Smooth muscle cell (in vitro differentiated cells): Measurements from ENCODE around the gene NT5C1B. TPM values are rescaled to one million over a fixed set of nuclear protein-coding genes. Genes with fewer than 3 reads are reported as not detected.

Source experiments
- DNase-seq: peaks from one replicate; lab custom pipeline; 2025; ENCODE audit not compliant: unreplicated experiment; lab: John Stamatoyannopoulos, UW
- H2AFZ ChIP-seq: fragments of 200-600 bp; sonication (generic); 2 replicates; pipeline ENCODE4 v1.6.0; 2016; ENCODE audit warnings: antibody characterized with exemption, low read depth, mild to moderate bottlenecking
- H3F3A ChIP-seq: fragments of 200-600 bp; sonication (generic); 2 replicates; pipeline ENCODE4 v1.6.0; 2017; ENCODE audit warnings: antibody characterized with exemption, low read depth
- H3K27ac ChIP-seq: fragments of 200-600 bp; sonication (generic); 2 replicates; pipeline ENCODE4 v1.5.1; 2016; ENCODE audit warnings: low read depth, mild to moderate bottlenecking
- H3K27me3 ChIP-seq: fragments of 200-600 bp; sonication (generic); 2 replicates; pipeline ENCODE4 v1.6.1; 2016; ENCODE audit warnings: low read depth, mild to moderate bottlenecking
- H3K36me3 ChIP-seq: fragments of 200-600 bp; sonication (generic); 2 replicates; pipeline ENCODE4 v1.5.1; 2016; ENCODE audit warnings: low read depth
- H3K4me1 ChIP-seq: fragments of 200-600 bp; sonication (generic); 2 replicates; pipeline ENCODE4 v1.5.1; 2016; ENCODE audit warnings: low read depth
- H3K4me2 ChIP-seq: fragments of 200-600 bp; sonication (generic); 2 replicates; pipeline ENCODE4 v1.6.0; 2016; ENCODE audit warnings: mild to moderate bottlenecking
- H3K4me3 ChIP-seq: fragments of 200-600 bp; sonication (generic); 2 replicates; pipeline ENCODE4 v1.5.1; 2016; ENCODE audit warnings: mild to moderate bottlenecking
- H3K79me2 ChIP-seq: fragments of 200-600 bp; sonication (generic); 2 replicates; pipeline ENCODE4 v1.6.0; 2016; ENCODE audit warnings: low read depth, mild to moderate bottlenecking
- H3K9ac ChIP-seq: fragments of 200-600 bp; sonication (generic); 2 replicates; pipeline ENCODE4 v1.6.0; 2016; ENCODE audit warnings: low read depth
- H3K9me3 ChIP-seq: fragments of 200-600 bp; sonication (generic); replicated peaks from 2 replicates; pipeline ENCODE4 v1.5.1; 2016; ENCODE audit warnings: low read depth
- H4K20me1 ChIP-seq: fragments of 200-600 bp; sonication (generic); 2 replicates; pipeline ENCODE4 v1.6.0; 2016; ENCODE audit warnings: low read depth
- WGBS: methylation state at CpG from one replicate; pipeline ENCODE4 v1.1.7; 2016; ENCODE audit warnings: low lambda C conversion rate; 5-methylcytosine and 5-hydroxymethylcytosine counted together
- polyA plus RNA-seq: library from polyadenylated mRNA; unstranded; fragments of >200 nt; fragmentation: Nextera tagmentation; extraction: Ambion mirVana; gene quantifications from 2 replicates; pipeline ENCODE4 v1.2.1, GENCODE V29; 2016
- total RNA-seq: library from RNA; depleted of rRNA; stranded (reverse); fragments of >200 nt; gene quantifications from 2 replicates; pipeline ENCODE4 v1.2.3, GENCODE V29; 2014
- TF ChIP-seq, protein P1 (sequence below): fragments of 200-600 bp; sonication (generic); IDR thresholded peaks from 2 replicates; pipeline ENCODE4 v1.5.1; 2017; ENCODE audit warnings: borderline replicate concordance, mild to moderate bottlenecking, antibody characterized with exemption; ENCODE audit not compliant: insufficient read depth, poor library complexity, severe bottlenecking

The NT5C1B gene
- total and polyA plus RNA-seq, 2 experiments from 2014 or later = not detected

DNA sequence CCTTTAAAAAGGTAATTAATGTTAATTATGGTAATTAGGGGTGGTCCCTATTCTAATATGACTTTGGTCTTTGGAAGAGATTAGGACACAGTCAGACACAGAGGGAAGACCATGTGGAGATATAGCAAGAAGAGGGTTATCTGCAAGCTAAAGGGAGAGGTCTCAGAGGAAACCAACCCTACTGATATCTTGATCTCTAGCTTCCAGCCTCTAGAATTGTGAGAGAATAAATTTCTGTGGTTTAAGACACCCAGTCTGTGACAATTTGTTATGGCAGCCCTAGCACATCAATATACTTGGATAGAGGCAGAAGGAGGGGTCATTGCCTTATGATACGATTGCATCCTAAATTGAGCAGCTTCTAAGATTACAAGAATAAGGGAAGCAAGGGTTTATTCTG, 21.3 kb upstream of the NT5C1B start:
- H2AFZ ChIP-seq = no peak overlapping the region
- no peak overlapping the region for H3K4me2 ChIP-seq
- no peak overlapping the region for H3K9ac ChIP-seq
- H3K4me3 ChIP-seq = no peak overlapping the region
- WGBS = 100% methylated on average over 1 of the region's 1 CpG
- H3K79me2 ChIP-seq = no peaks in the 10 kb centered on the region
- H3K27ac ChIP-seq = no peak overlapping the region
- H4K20me1 ChIP-seq = no peaks in the 10 kb centered on the region
- no peaks in the 10 kb centered on the region for H3K4me1 ChIP-seq
- H3K9me3 ChIP-seq = no peaks in the 10 kb centered on the region
- H3K27me3 ChIP-seq = no peaks in the 10 kb centered on the region
- no peak for DNase-seq
- no peaks in the 10 kb centered on the region for H3K36me3 ChIP-seq
- H3F3A ChIP-seq = no peaks in the 10 kb centered on the region
- TF ChIP-seq, protein P1, sequence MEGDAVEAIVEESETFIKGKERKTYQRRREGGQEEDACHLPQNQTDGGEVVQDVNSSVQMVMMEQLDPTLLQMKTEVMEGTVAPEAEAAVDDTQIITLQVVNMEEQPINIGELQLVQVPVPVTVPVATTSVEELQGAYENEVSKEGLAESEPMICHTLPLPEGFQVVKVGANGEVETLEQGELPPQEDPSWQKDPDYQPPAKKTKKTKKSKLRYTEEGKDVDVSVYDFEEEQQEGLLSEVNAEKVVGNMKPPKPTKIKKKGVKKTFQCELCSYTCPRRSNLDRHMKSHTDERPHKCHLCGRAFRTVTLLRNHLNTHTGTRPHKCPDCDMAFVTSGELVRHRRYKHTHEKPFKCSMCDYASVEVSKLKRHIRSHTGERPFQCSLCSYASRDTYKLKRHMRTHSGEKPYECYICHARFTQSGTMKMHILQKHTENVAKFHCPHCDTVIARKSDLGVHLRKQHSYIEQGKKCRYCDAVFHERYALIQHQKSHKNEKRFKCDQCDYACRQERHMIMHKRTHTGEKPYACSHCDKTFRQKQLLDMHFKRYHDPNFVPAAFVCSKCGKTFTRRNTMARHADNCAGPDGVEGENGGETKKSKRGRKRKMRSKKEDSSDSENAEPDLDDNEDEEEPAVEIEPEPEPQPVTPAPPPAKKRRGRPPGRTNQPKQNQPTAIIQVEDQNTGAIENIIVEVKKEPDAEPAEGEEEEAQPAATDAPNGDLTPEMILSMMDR = no peak

DNA sequence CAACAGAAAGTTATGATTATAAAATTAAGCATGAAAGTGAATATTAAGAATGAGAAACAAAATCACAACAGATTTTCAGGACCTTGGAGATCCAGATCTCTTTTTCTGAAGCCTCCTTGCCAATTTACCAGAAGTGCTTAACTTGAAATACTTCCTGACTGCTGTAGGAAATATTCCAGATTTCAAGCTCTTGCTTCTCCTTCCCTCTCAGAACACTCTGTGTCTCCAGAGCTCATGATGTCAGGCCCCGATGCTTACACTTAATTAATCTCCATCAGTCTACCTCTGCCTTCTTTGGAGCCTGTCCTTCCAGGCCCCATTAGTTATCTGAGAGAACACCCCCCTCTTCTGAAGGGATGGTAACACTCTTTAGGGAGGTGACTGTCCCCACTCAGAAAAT, 20.7 kb upstream of the NT5C1B start:
- H3K9ac ChIP-seq = no peak overlapping the region
- no peaks in the 10 kb centered on the region for H3K4me1 ChIP-seq
- H4K20me1 ChIP-seq = no peaks in the 10 kb centered on the region
- H3K36me3 ChIP-seq = no peaks in the 10 kb centered on the region
- H3K27me3 ChIP-seq = no peaks in the 10 kb centered on the region
- no peaks in the 10 kb centered on the region for H3K79me2 ChIP-seq
- H3F3A ChIP-seq = no peaks in the 10 kb centered on the region
- TF ChIP-seq, protein P1 = no peak
- no peak overlapping the region for H3K27ac ChIP-seq
- 82% methylated on average over 1 of the region's 1 CpG for WGBS
- H3K4me2 ChIP-seq = no peak overlapping the region
- DNase-seq = no peak
- H2AFZ ChIP-seq = no peak overlapping the region
- no peaks in the 10 kb centered on the region for H3K9me3 ChIP-seq
- no peak overlapping the region for H3K4me3 ChIP-seq

DNA sequence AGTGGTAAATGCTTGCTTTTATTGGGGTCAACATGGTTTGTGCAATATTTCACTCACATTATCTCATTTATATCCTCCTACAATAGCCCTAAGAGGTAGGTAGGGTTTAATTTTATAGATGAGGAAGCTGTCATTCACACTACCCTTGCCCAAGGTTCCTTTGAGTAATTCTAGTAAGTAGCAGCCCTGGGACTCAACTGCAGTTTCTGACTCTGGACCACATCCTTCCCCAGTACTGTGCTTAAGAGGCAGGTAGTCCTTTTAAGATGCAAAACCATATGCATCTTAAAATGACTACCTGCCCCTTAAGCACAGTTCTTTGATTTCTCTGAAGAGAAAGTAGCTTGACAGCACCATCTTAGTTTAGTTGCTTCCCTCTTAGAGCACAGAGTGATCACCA, 15.7 kb upstream of the NT5C1B start:
- no peaks in the 10 kb centered on the region for H3K4me1 ChIP-seq
- H2AFZ ChIP-seq = no peak overlapping the region
- H3K79me2 ChIP-seq = no peaks in the 10 kb centered on the region
- no peak for DNase-seq
- no peaks in the 10 kb centered on the region for H3F3A ChIP-seq
- no peak overlapping the region for H3K4me3 ChIP-seq
- H3K36me3 ChIP-seq = no peaks in the 10 kb centered on the region
- no peaks in the 10 kb centered on the region for H3K9me3 ChIP-seq
- no peak overlapping the region for H3K9ac ChIP-seq
- no peaks in the 10 kb centered on the region for H3K27me3 ChIP-seq
- TF ChIP-seq, protein P1 = no peak
- no peaks in the 10 kb centered on the region for H4K20me1 ChIP-seq
- H3K27ac ChIP-seq = no peak overlapping the region
- H3K4me2 ChIP-seq = no peak overlapping the region

DNA sequence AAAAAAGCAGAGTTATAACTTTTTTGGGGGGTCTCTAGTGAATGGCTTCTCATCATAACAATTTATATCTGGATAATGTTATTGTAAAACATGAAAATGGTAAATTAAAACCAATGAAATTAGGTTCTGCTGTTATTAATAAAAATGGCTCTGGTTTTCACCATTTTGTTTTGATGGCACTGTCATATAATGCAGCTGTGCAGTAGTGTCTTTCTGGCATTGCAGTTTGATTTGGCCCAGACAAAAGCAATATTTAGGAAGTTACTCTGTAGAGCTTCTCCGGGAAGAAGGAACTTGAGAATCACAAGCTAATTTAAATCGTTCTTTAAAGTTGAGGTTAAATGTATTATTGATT, 15.1 kb upstream of the NT5C1B start:
- no peak overlapping the region for H3K27ac ChIP-seq
- no peak overlapping the region for H2AFZ ChIP-seq
- TF ChIP-seq, protein P1 = no peak
- no peaks in the 10 kb centered on the region for H4K20me1 ChIP-seq
- no peak for DNase-seq
- no peak overlapping the region for H3K4me3 ChIP-seq
- H3K36me3 ChIP-seq = no peaks in the 10 kb centered on the region
- no peaks in the 10 kb centered on the region for H3K79me2 ChIP-seq
- H3K9me3 ChIP-seq = no peaks in the 10 kb centered on the region
- H3K27me3 ChIP-seq = no peaks in the 10 kb centered on the region
- WGBS = 62% methylated on average over 2 of the region's 2 CpGs
- no peak overlapping the region for H3K4me2 ChIP-seq
- H3F3A ChIP-seq = no peaks in the 10 kb centered on the region
- no peaks in the 10 kb centered on the region for H3K4me1 ChIP-seq
- no peak overlapping the region for H3K9ac ChIP-seq
